ENCODE data around the gene SYNJ2.
"Not testable (repeated sequence)": the region's sequence is repeated elsewhere in the genome, so short reads cannot be mapped to it uniquely, and the experiment has no call there.

The SYNJ2 gene

DNA sequence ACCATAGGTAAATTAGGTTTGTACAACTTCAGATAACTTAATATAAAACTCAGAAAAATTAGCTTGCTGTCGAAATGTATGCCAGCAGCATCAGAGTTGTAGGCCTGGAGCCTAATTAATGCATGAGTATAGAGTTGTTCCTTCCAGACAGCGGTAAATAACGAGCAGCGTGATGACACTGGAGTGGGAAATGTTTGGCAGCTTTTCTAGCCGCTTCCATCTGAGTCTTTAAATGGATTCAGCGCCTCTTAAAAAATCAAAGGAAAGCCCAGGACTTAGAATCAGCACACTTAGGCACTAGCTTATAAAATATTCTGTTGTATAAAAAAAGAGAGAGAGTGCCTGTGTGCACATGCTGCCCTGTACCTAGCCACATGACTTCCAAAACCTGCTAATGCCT is 43.7 kb upstream of the SYNJ2 start:
- no peaks in the 10 kb centered on the region for H3F3A ChIP-seq (ENCODE audit: insufficient read depth, low read length)
- H2AFZ ChIP-seq (ENCODE audit: low read length) = no peak overlapping the region
- no peaks in the 10 kb centered on the region for H4K20me1 ChIP-seq (ENCODE audit: insufficient read depth, low read length)
- H3K36me3 ChIP-seq (ENCODE audit: insufficient read depth, low read length) = no peaks in the 10 kb centered on the region
- no peaks in the 10 kb centered on the region for H3K9me2 ChIP-seq (ENCODE audit: low read depth, low read length)
- H3K79me2 ChIP-seq (ENCODE audit: insufficient read depth, low read length) = no peaks in the 10 kb centered on the region
- H3K4me3 ChIP-seq (ENCODE audit: low read depth, low read length, poor library complexity, severe bottlenecking) = no peak overlapping the region
- H3K27ac ChIP-seq (ENCODE audit: low read depth, low read length, poor library complexity, severe bottlenecking) = no peak overlapping the region
- no peaks in the 10 kb centered on the region for H3K4me1 ChIP-seq (ENCODE audit: insufficient read depth, low read length, severe bottlenecking)
- H3K9ac ChIP-seq (ENCODE audit: low read length) = no peak overlapping the region
- no peaks in the 10 kb centered on the region for H3K27me3 ChIP-seq (ENCODE audit: insufficient read depth, low read length)
- H3K9me3 ChIP-seq (ENCODE audit: low read length) = no peaks in the 10 kb centered on the region
- TF ChIP-seq EZH2 (IDR thresholded peaks at IDR 0.05; ENCODE audit: borderline replicate concordance, low read length) = no peak
- TF ChIP-seq, protein P1, sequence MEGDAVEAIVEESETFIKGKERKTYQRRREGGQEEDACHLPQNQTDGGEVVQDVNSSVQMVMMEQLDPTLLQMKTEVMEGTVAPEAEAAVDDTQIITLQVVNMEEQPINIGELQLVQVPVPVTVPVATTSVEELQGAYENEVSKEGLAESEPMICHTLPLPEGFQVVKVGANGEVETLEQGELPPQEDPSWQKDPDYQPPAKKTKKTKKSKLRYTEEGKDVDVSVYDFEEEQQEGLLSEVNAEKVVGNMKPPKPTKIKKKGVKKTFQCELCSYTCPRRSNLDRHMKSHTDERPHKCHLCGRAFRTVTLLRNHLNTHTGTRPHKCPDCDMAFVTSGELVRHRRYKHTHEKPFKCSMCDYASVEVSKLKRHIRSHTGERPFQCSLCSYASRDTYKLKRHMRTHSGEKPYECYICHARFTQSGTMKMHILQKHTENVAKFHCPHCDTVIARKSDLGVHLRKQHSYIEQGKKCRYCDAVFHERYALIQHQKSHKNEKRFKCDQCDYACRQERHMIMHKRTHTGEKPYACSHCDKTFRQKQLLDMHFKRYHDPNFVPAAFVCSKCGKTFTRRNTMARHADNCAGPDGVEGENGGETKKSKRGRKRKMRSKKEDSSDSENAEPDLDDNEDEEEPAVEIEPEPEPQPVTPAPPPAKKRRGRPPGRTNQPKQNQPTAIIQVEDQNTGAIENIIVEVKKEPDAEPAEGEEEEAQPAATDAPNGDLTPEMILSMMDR (IDR thresholded peaks at IDR 0.05; ENCODE audit: low read length) = no peak
- no peak overlapping the region for H3K4me2 ChIP-seq (ENCODE audit: low read length)

- not testable (repeated sequence) for H3K4me2 ChIP-seq (ENCODE audit: low read length); H3K27ac ChIP-seq (ENCODE audit: low read depth, low read length, poor library complexity, severe bottlenecking); H3K9ac ChIP-seq (ENCODE audit: low read length); H3K4me3 ChIP-seq (ENCODE audit: low read depth, low read length, poor library complexity, severe bottlenecking); H3K36me3 ChIP-seq (ENCODE audit: insufficient read depth, low read length); H3K79me2 ChIP-seq (ENCODE audit: insufficient read depth, low read length); H2AFZ ChIP-seq (ENCODE audit: low read length); H3K9me3 ChIP-seq (ENCODE audit: low read length); H3K4me1 ChIP-seq (ENCODE audit: insufficient read depth, low read length, severe bottlenecking); H3K27me3 ChIP-seq (ENCODE audit: insufficient read depth, low read length); H4K20me1 ChIP-seq (ENCODE audit: insufficient read depth, low read length); H3K9me2 ChIP-seq (ENCODE audit: low read depth, low read length); H3F3A ChIP-seq (ENCODE audit: insufficient read depth, low read length)
Measured at GRCh38 chr6:157940375-157941036, 41.2 kb upstream of the SYNJ2 start.

DNA sequence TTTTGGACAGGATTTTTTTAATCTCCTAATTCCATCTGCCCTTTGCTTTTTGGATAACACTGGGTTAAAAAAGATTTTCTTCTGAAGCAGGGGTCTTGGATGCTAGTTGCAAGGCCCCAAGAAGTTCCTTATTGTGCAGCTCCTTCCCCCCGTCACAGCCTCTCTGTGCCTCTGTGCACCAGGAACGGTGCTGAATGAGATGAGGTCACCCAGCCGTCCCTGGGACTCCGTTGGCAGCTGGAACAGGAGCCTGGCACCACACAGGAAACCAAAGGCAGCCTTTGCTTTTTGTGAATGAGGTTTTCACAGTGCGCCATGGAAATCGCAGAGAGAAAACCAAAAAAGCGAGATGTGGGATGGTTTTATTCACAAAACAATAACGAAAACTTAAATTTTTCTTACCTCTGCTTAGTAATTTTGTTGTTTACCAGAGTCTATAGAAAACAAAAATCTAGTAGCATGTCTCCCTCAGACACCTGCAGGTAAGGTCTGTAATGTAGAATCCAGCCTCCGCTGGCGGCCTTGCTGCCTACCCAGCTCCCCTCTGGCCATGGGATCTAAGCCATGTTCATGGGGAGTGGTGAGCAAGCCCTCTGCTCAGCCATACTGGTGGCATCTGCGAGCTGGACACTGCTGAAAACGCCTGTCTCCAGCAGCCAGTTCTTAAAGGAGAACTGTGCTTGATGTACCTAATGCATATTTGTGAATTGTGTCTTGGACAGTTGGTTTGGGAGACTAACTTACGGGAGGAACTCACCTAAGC is 40.4 kb upstream of the SYNJ2 start:
- H3K9ac ChIP-seq (ENCODE audit: low read length) = no peak overlapping the region
- no peaks in the 10 kb centered on the region for H3K79me2 ChIP-seq (ENCODE audit: insufficient read depth, low read length)
- no peak for TF ChIP-seq EZH2 (IDR thresholded peaks at IDR 0.05; ENCODE audit: borderline replicate concordance, low read length)
- TF ChIP-seq, protein P1 (IDR thresholded peaks at IDR 0.05; ENCODE audit: low read length) = no peak
- H3K4me2 ChIP-seq (ENCODE audit: low read length) = no peak overlapping the region
- H2AFZ ChIP-seq (ENCODE audit: low read length) = no peak overlapping the region
- no peaks in the 10 kb centered on the region for H3F3A ChIP-seq (ENCODE audit: insufficient read depth, low read length)
- no peaks in the 10 kb centered on the region for H4K20me1 ChIP-seq (ENCODE audit: insufficient read depth, low read length)
- no peaks in the 10 kb centered on the region for H3K9me2 ChIP-seq (ENCODE audit: low read depth, low read length)
- H3K9me3 ChIP-seq (ENCODE audit: low read length) = no peaks in the 10 kb centered on the region
- no peak overlapping the region for H3K27ac ChIP-seq (ENCODE audit: low read depth, low read length, poor library complexity, severe bottlenecking)
- no peaks in the 10 kb centered on the region; the same call in 1 of the 2 replicates for H3K27me3 ChIP-seq (ENCODE audit: insufficient read depth, low read length)
- H3K36me3 ChIP-seq (ENCODE audit: insufficient read depth, low read length) = no peaks in the 10 kb centered on the region
- no peaks in the 10 kb centered on the region for H3K4me1 ChIP-seq (ENCODE audit: insufficient read depth, low read length, severe bottlenecking)
- H3K4me3 ChIP-seq (ENCODE audit: low read depth, low read length, poor library complexity, severe bottlenecking) = no peak overlapping the region
